Esophagus muscularis mucosa (tissue), 4 donors: ENCODE results near the gene NCKAP5. TPM values are rescaled to one million over a fixed set of nuclear protein-coding genes. Genes with fewer than 3 reads are reported as not detected.

Experiments used
- DNase-seq: peaks from one replicate; pipeline ENCODE4 v3.0.0-alpha.2; 2017; ENCODE audit errors: extremely low spot score
- H3K27ac ChIP-seq, 4 donors: fragments of 200-600 bp; sonication (generic); replicated peaks in 1 of 4; 1 replicate in 3 of 4; 2 replicates in 1 of 4; pipeline ENCODE4 v1.5.1; 2016 to 2019; ENCODE audit warnings: mild to moderate bottlenecking in 1 of 4
- H3K27me3 ChIP-seq, 4 donors: fragments of 200-600 bp; sonication (generic); one replicate each; pipeline versions ENCODE4 v1.5.1 to v1.6.0; 2016 to 2019
- H3K36me3 ChIP-seq, 4 donors: fragments of 200-600 bp; sonication (generic); one replicate each; pipeline ENCODE4 v1.5.1; 2016 to 2019
- H3K4me1 ChIP-seq, 4 donors: fragments of 200-600 bp; sonication (generic); one replicate each; pipeline ENCODE4 v1.5.1; 2016 to 2019
- H3K4me3 ChIP-seq, 4 donors: fragments of 200-600 bp; sonication (generic); 1 replicate in 2 of 4; 2 replicates in 2 of 4; pipeline ENCODE4 v1.5.1; 2016 to 2019; ENCODE audit warnings: mild to moderate bottlenecking in 4 of 4, moderate library complexity in 1 of 4
- H3K9me3 ChIP-seq, 4 donors: fragments of 200-600 bp; sonication (generic); 1 replicate in 3 of 4; 2 replicates in 1 of 4; pipeline ENCODE4 v1.5.1; 2016 to 2019
- EP300 ChIP-seq: sonication (generic); formaldehyde crosslinking; IDR thresholded peaks from one replicate; pipeline ENCODE4 v1.6.1; 2017; ENCODE audit warnings: antibody characterized with exemption
- POLR2A ChIP-seq: fragments of 450-650 bp; IDR thresholded peaks from one replicate; pipeline ENCODE4 v1.6.1; 2017; ENCODE audit warnings: antibody characterized with exemption, moderate library complexity, mild to moderate bottlenecking, low read depth
- POLR2AphosphoS5 ChIP-seq, 2 donors: sonication (generic); formaldehyde crosslinking; IDR thresholded peaks; one replicate each; pipeline ENCODE4 v1.6.1; 2017; ENCODE audit warnings: antibody characterized with exemption in 2 of 2
- WGBS: methylation state at CpG from one replicate; pipeline ENCODE4 v1.1.5; 2018; 5-methylcytosine and 5-hydroxymethylcytosine counted together
- intact Hi-C: fragments of 100-400 bp; cut with DNase I; formaldehyde crosslinking; loops from one replicate; pipeline ENCODE4 v1.15.1; 2023
- total RNA-seq, 4 donors: library from RNA; depleted of rRNA; stranded (reverse); fragments of >200 nt; gene quantifications; one replicate each; pipeline versions ENCODE4 v1.1.0 to v1.2.1, GENCODE V29; 2016
- TF ChIP-seq, protein P1 (sequence below), 3 experiments: fragments of 200-600 bp in 2 of 3; fragments of 450-650 bp in 1 of 3; sonication (generic) in 2 of 3; IDR thresholded peaks; one replicate each; pipeline ENCODE4 v1.5.1; 2017 to 2019; ENCODE audit warnings: antibody characterized with exemption in 3 of 3, mild to moderate bottlenecking in 2 of 3, moderate library complexity in 1 of 3

The NCKAP5 gene
- total RNA-seq, 4 donors from 2014 or later: 0.33 to 1.8 (median 1.0) TPM

DNA sequence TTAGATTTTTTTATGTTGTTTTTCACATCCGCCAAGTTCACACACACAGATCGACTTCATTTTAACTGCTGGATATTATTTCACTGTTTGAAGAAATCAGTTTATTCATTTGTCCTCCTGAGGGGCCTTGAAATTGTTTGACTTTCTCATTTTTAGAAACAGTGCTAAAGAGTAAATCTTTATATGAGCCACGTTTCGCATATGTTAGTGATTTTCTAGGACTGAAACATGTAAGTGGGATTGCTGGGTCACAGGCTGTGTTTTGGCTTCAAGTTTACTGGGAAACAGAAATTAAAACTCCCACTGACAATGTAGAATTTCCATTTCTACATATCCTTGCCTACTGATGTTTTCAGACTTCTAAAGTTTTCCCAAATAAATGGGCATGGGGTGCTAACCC is 363.8 kb downstream of the NCKAP5 start:
- peaks cover 0 to 10% (median 5%) of the 10 kb centered on the region in 4 donors for H3K9me3 ChIP-seq
- DNase-seq: no peak
- H3K27ac ChIP-seq: no peak overlapping the region
- 72% methylated on average over 4 of the region's 4 CpGs for WGBS
- H3K4me1 ChIP-seq: no peaks in the 10 kb centered on the region
- no peaks in the 10 kb centered on the region for H3K36me3 ChIP-seq
- intact Hi-C loops: no loop called here
- TF ChIP-seq EP300: no peak
- TF ChIP-seq POLR2A: no peak
- no peak for TF ChIP-seq POLR2AphosphoS5 (IDR thresholded peaks at IDR 0.05)
- TF ChIP-seq, protein P1, sequence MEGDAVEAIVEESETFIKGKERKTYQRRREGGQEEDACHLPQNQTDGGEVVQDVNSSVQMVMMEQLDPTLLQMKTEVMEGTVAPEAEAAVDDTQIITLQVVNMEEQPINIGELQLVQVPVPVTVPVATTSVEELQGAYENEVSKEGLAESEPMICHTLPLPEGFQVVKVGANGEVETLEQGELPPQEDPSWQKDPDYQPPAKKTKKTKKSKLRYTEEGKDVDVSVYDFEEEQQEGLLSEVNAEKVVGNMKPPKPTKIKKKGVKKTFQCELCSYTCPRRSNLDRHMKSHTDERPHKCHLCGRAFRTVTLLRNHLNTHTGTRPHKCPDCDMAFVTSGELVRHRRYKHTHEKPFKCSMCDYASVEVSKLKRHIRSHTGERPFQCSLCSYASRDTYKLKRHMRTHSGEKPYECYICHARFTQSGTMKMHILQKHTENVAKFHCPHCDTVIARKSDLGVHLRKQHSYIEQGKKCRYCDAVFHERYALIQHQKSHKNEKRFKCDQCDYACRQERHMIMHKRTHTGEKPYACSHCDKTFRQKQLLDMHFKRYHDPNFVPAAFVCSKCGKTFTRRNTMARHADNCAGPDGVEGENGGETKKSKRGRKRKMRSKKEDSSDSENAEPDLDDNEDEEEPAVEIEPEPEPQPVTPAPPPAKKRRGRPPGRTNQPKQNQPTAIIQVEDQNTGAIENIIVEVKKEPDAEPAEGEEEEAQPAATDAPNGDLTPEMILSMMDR (IDR thresholded peaks at IDR 0.05): no peak
- no peaks in the 10 kb centered on the region for H3K27me3 ChIP-seq
- no peak overlapping the region for H3K4me3 ChIP-seq

DNA sequence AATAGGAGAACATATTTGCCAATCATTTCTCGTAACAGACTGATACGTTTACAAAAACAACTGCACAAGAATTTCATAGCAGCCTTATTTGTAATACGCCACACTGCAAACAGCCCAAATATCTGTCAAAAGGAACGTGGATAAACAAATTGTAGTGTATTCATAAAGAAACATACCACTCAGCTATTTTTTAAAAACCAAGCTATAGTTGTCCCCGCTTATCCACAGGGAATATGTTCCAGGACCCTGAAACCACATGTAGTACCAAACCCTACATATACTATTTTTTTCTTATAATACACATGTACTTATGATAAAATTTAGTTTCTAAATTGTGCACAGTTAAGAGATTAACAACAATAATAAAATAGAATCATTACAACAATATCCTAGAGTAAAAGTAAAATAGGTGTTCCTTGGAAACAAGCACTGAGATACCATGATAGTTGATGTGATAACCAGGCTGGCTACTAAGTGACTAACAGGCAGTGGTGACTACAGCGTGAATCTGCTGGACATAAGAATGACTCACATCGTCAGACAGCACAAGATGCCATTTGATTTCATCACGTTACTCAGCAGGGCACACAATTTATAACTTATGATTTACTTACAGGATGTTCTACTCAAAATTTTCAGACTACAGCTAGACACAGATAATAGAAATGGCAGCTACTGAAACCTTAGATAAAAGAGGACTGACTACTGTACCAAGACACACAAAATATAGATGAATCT is 367.4 kb downstream of the NCKAP5 start:
- no peak for TF ChIP-seq EP300
- TF ChIP-seq POLR2AphosphoS5 (IDR thresholded peaks at IDR 0.05): no peak
- TF ChIP-seq, protein P1 (IDR thresholded peaks at IDR 0.05): no peak
- TF ChIP-seq POLR2A: no peak
- intact Hi-C loops: no loop called here
- no peaks in the 10 kb centered on the region for H3K4me1 ChIP-seq
- H3K4me3 ChIP-seq: no peak overlapping the region
- 77% methylated on average over 8 of the region's 8 CpGs for WGBS
- no peaks in the 10 kb centered on the region for H3K9me3 ChIP-seq
- H3K27ac ChIP-seq: no peak overlapping the region
- no peaks in the 10 kb centered on the region for H3K36me3 ChIP-seq
- no peak for DNase-seq
- H3K27me3 ChIP-seq: no peaks in the 10 kb centered on the region

DNA sequence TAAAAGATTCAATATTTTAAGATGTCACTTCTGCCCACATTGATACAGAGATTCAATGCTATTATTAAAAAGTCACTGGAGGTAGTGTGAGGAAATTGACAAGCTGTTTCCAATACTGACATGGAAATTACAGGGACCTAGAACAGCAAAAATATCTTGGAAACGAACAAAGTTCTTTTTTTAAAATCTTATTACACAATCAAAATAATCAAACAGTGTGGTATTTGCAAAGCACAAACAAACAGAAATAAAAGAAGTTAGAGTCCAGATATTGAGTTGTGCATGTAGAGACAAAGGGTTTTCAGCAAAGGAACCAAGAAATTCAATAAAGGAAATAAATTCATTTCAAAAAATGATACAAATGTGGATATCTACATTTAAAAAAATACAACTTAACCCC is 369.6 kb downstream of the NCKAP5 start:
- Histone ChIP-seq H3K9me3 (no peaks in the 10 kb centered on the region), H3K4me3 (no peak overlapping the region), H3K27ac (no peak overlapping the region), H3K4me1 (no peaks in the 10 kb centered on the region), H3K27me3 (no peaks in the 10 kb centered on the region), H3K36me3 (no peaks in the 10 kb centered on the region)
- no peak for DNase-seq
- WGBS: 63% methylated on average over 1 of the region's 1 CpG
- no peak for TF ChIP-seq POLR2A
- no peak for TF ChIP-seq EP300
- TF ChIP-seq, protein P1 (IDR thresholded peaks at IDR 0.05): no peak
- TF ChIP-seq POLR2AphosphoS5 (IDR thresholded peaks at IDR 0.05): no peak
- intact Hi-C loops: no loop called here

DNA sequence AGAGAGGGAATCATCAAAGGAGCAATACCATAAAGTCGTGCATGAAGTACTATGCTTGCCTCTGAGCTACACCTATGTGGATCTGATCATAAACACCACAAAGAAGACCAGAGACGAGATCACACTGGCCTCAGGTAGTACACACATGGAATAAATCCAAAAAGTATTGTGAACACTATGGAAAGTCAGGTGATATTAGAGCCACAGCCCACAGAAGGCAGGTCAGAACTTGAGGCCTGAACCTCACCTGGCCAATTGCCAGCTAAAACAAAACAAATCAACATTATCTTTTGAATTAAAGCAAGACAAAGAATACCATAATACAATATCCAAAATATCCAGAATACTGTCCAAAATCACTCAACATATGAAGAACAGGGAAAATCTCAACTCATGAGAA is 371.1 kb downstream of the NCKAP5 start:
- no peak for DNase-seq
- intact Hi-C loops: no loop called here
- Histone ChIP-seq H3K27me3 (no peaks in the 10 kb centered on the region), H3K36me3 (no peaks in the 10 kb centered on the region), H3K27ac (no peak overlapping the region), H3K4me1 (no peaks in the 10 kb centered on the region), H3K4me3 (no peak overlapping the region), H3K9me3 (peaks cover 0 to 3% (median 0%) of the 10 kb centered on the region in 4 donors)
- WGBS: 68% methylated on average over 2 of the region's 2 CpGs
- TF ChIP-seq POLR2AphosphoS5 (IDR thresholded peaks at IDR 0.05): no peak
- TF ChIP-seq, protein P1 (IDR thresholded peaks at IDR 0.05): no peak
- TF ChIP-seq EP300: no peak
- no peak for TF ChIP-seq POLR2A
